ENCODE measurements around the gene HSPB6.
A peak's percentile ranks its signal among the peaks of the same experiment; 100 is the strongest.
"Not testable (repeated sequence)": the region's sequence is repeated elsewhere in the genome, so short reads cannot be mapped to it uniquely, and the experiment has no call there.

HSPB6 gene

DNA sequence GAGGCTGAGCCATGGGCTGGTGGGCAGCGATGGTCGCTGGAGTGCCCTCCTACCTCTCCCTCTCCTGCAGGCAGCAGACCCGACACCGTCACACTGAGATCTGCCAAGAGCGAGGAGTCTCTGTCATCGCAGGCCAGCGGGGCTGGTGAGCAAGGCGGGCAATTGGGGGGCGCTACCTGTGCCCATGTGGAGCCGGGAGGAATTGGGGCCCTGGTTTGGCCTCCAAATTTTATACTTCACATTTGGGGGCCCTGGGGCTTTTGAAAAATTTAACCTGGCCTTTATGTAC is 28.5 kb upstream of the HSPB6 start:
- no peak for DNase-seq

DNA sequence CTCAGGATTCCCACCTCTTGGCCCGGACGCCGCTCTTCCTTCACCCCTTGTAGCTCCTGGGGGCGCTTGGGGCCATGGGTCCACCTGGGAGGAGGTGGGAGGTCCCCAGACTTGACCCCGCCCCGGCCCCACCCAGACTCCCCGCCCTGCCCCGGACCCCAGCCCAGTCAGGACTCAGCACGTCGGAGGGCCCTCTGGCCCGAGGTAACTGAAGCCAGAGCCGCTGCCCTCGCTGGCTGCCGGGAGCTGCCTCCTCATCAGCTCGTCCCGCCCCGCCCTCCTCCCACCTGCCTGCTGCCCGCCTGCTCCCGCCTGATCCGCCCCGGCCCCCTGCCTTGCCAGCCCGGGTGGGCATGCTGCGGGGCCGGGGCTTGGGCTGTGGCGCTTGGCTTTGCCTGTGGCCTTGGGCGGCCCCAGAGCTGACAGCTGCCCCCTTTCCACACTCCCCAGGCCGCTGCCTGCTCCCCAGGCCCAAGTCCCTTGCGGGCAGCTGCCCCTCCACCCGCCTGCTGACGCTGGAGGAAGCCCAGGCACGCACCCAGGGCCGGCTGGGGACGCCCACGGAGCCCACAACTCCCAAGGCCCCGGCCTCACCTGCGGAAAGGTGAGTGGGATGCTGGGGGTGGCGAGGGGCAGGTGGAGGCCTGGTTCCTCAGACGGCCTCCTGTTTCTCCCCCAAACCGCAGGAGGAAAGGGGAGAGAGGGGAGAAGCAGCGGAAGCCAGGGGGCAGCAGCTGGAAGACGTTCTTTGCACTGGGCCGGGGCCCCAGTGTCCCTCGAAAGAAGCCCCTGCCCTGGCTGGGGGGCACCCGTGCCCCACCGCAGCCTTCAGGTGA is 27.9 kb upstream of the HSPB6 start:
- no peak for DNase-seq

DNA sequence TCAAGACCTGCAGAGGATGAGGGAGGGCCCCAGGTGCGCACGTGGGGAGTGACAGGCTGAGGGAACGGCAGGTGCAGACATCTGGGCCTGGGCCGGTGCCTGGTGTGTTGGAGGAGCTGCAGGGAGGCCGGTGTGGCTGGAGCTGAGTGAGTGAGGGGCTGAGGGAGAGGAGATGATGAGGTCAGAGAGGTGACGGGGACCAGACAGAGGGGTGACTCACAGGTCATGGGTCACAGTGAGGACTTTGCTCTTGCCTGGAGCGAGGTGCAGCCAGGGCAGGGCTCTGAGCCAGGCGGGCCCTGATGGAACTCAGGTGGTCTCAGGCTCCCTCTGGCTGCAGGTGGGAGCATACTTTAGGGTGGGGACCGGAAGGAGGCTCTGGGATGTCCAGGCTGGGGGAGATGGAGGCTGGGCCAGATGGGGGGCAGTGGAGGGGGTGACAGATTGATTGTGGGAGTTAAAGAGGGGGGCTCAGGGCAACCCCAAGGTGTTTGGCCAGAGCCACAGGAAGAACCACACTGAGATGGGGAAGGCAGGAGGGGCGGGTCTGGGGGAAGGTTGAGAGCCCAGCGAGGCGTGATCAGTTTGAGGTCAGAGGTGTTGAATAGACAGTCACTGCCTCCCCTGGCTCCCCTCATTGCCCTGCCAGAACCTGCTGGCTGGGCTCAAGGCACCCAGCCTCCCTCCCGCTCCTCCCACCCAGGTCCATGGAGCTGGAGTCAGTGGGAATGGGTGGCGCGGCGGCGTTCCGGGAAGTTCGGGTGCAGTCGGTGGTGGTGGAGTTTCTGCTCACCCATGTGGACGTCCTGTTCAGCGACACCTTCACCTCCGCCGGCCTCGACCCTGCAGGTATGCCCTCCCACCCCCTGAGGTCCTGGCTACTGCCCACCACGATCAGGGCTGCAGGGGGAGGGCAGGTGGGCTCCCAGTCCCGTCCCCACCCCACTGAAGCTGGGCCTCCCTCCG is 26.9 kb upstream of the HSPB6 start:
- no peak for DNase-seq

DNA sequence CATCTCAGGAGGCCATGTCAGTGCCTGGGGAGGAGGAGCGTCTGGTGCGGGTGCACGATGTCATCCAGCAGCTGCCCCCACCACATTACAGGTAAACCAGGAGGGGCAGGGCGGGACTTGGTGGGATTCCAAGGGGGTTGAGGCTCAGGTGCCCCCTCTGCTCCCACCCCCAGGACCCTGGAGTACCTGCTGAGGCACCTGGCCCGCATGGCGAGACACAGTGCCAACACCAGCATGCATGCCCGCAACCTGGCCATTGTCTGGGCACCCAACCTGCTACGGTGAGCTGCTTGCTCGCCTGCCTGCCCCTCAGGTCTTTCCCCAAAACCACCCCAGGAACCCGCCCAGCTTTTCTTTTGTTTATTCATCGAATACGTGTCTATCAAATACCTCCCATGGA is 25.8 kb upstream of the HSPB6 start:
- DNase-seq = no peak

DNA sequence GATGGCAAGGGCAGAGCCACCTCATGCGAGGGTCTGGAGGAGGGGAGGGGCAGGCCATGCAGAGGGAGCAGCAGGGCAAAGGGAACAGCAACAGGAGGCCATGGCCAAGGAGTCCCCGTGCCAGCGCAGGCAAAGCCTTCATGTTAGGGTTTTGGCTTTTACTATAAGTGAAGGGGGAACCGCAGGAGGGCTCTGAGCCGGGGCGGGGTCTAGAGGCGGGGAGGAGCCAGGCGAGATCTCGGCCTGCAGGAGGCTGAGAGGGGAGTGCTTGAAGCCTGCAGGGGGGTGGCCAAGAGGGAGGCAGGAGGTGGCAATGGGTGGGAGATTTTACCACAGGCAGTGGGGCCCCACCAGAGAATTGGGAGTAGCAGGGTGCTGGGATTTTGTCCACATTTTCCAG is 24.8 kb upstream of the HSPB6 start:
- no peak for DNase-seq

DNA sequence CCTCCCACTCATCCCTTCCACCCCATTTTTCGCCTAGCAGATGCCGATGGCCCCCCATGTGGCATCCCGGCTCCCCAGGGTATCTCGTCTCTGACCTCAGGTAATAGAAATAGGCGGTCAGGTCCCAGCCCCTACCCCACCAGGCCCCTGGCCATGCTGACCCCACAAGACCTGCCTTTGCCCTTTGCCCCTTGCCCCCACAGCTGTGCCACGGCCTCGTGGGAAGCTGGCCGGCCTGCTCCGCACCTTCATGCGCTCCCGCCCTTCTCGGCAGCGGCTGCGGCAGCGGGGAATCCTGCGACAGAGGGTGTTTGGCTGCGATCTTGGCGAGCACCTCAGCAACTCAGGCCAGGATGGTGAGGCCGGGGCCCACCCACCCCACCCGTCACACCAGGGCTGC is 23.9 kb upstream of the HSPB6 start:
- DNase-seq = no peak

DNA sequence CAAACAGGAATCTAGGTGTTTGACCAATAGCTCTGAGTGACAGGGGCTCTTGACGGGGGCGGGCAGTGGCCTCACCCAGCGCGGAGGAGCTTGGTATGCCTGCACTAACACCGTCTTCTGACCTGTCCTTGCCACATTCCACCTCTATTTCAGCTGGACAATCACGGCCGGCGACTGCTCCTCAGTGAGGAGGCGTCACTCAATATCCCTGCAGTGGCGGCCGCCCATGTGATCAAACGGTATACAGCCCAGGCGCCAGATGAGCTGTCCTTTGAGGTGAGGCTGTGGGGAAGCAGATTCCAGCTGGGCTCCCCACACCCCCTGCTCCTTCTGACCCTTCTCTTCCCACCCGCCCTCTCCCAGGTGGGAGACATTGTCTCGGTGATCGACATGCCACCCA is 23.2 kb upstream of the HSPB6 start:
- no peak for DNase-seq

DNA sequence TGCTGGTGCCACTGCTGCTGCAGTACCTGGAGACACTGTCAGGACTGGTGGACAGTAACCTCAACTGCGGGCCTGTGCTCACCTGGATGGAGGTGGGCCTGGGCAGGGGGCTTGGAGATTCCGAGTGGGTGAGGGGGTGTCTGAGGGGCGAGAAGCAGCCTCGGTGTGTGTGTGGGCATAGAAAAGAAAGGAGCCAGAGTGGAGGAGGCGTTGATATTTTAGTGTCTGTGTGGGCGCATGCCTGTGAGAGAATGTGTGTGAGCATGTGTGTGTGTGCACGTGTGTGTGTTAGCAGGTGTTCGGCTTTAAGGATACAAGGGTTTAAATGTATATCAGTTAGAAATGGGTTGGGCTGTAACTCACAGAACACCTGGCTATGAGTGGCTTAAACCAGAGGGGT is 22.2 kb upstream of the HSPB6 start:
- DNase-seq = no peak

DNA sequence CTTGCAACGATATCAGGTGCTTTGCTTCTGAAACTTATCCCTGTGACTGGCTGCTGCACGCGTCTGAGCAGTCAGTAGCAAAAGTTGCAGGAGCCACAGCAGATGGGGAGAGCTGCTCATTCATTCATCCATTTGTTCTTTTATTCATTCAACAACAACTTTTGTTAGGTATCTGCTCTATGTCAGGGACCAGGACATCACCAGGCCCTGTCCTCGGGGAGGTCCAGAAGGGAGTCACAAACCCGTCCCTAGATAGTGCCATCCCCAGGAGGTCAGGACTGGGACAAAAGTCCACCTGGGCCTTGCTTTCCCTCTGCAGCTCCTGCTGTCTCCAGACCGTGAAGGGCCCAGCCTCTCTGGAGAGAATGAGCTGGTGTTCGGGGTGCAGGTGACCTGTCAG is 21.1 kb upstream of the HSPB6 start:
- DNase-seq = no peak

DNA sequence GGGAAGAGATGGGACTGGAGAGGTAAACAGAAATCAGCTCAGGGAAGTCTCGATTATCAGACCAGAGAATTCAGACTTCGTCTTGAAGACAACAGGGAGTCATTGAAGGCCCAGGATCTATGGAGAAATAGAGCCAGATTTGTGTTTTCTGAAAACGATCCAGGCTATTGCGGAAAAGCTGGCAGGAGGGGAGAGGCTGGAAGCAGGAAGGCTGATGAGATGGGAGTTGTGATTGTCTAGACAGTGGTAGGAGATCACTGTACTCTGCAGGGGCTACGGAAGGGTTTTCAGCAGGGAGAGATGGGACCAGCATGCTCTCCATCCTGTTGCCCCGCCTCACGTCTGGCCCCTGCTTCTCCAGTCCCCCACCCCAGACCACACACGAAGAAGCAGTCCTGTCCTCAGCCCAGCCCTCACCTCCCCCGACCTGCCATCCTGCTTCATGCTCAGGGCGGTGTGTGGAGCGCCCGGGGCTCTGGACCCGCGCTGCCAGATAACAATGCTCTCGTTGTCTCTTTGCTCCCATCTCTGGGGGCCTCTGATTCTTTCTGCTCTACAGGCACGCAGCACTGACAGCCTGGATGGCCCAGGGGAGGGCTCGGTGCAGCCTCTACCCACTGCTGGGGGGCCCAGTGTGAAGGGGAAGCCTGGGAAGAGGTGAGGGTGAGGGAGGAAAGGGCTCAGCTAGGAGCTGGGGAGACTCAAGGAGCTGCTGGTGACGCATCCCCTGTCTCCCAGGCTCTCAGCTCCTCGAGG is 20.4 kb upstream of the HSPB6 start:
- DNase-seq = no peak

DNA sequence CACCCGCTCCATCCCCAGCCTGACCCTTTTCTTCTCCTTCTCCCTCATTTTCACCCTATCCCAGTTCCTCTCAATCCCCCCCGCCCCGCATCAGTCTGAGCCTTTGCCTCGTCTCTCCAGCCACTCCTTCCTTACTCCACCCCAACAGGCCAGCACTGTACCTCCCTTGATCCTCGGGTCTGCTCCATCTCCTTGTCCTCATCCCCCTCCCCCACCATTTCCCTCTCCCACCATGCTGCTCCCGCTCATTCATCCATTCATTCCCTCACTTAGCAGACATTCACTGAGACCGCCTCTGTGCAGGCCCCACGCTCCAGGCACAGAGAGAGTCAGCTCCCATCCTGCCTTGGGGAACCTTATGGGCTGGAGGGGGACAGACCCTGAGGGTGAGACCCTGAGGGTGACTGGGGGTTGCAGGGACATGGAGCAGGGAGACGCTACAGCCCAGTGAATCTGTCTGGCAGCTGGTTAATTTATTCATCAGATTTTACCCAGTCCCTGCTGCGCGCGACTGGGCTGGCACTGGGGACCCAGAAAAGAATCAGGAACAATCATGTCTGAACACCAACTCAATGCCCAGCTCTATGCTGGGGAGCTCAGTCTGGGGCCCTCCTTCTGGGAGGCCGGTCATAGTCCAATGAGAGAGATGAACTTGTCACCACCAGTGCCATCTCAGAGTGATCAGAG is 19.4 kb upstream of the HSPB6 start:
- no peak for DNase-seq

DNA sequence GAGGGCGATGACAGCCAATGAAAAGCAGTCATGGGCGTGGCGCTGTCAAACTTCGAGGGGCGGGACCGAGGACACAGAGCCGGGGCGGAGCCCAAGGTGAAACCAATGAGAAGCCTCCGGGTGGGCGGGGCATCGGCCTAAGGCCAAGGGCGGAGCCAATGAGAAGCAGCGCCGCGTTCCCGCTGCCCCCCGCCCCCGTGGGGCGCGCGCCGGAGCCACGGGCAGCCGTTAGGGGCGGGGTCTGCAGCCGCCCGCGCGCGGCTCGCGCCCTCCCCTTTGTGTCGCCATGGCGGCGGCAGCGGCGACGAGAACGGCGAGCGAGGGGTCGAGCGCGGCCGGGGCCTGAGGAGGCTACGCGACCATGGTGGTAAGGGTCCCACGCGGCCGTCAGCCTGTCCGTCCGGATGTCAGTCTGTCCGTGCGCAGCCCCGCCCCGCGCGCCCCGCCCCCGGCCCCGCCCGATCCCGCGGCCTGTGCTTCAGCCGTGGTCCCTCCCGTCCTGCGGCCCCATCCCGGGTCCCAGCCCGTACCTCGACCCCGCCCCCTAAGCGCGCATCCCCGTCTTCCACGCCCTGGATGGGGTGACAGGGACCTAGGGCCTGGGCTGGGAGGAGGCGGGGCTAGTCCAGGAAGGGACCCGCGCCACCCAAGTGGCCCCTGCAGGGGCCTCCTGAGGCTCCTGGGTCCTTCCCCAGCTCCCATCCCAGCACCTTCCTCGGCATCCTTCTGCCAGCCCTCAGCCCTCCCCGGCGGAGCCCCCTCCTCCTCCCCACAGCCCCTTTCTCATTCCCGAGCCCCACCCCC is 18.7 kb upstream of the HSPB6 start, which contains the start of gene ARHGAP33:
Gene ARHGAP33, plus strand, starts transcription at position 267 of the 804 bp plus-strand sequence. Its CDS starts 95 bp downstream, at position 362.
- peak; percentile 99 for DNase-seq

DNA sequence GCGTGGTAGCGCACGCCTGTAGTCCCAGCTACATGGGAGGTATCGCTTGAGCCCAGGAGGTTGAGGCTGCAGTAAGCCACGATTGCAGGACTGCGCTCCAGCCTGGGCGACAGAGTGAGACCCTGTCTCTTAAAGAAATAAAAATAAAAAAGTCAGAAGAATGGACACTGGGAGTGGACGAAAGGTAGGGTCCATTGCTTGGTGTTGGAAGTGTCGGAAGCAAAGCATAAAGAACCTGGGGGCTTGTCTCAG is 18.1 kb upstream of the HSPB6 start:
- DNase-seq = no peak

DNA sequence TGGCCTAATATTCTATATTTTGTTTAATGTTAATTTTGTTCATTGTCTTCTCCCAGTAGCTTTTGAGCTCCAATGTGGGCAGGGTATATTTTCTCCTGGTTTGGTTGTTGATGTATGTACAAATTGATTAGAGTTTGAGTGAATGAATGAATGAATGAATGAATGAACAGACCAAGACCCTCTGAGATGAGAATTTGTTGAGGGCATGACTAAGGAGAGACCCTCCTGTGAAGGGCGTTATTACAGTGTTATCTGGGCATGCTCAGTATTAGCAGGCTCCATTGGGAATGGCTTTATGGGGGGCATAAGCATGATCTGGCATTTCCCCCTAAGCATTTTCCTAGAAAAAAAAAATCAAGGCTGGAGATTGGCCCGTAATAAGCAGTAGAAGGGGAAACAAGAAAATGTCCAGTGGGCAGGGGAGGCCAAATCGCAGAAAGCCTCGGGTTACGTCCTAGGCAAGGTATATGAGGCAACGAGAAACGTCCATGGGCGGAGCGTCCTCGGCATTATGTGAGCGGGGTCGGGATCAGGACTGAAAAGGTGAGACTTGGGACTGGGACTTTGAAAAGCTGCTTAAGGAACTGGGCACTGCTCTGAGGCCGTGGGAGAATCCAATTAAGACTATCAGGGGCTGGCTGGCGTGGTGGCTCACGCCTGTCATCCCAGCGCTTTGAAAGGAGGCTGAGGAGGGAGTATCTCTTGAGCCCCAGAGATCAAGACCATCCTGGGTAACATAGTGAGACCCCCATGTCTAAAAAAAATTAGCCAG is 17.6 kb upstream of the HSPB6 start:
- DNase-seq = no peak

DNA sequence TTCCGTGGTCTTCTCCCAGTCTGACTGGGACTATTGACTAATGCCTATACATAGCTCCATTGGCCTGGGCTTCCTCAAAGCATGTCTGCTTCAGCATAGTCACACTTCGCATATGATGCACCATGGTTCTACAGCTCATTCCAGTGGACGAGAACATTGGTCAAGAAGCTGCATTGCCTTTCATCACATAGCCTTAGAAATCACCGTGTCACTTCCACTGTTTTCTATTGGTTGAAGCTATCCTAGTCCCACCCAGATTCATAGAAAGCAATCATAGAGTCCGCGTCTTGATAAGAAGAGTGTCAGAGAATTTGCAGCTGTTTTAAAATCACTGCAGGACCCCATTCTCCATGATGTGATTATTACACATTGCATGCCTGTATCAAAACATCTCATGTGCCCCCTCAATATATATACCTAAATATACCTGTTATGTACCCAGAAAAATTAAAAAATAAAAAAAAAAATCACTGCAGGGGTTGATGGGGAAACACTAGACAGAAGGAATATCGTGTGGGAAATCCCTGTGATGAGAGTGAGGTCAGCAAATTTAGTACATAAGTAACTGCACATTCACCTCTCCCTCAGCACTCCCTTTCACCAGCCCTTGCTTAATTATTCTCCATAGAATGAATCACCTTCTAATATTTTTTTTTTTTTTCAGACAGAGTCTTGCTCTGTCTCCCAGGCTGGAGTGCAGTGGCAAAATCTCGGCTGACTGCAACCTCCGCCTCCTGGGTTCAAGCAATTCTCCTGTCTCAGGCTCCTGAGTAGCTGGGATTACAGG is 16.4 kb upstream of the HSPB6 start:
- DNase-seq = no peak

DNA sequence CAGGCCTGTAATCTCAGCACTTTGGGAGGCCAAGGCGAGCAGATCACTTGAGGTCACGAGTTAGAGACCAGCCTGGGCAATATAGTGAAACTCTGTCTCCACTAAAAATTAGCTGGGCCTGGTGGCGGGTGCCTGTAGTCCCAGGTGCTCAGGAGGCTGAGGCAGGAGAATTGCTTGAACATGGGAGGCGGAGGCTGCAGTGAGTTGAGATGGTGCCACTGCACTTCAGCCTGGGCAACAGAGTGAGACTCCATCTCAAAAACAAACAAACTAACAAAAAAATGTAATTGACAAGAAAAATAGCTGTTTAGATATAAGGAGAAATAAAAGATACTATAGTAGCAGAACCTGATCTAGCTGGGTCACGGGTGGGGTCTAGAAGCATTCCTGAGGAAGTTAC is 15.5 kb upstream of the HSPB6 start:
- not testable (repeated sequence) for DNase-seq

DNA sequence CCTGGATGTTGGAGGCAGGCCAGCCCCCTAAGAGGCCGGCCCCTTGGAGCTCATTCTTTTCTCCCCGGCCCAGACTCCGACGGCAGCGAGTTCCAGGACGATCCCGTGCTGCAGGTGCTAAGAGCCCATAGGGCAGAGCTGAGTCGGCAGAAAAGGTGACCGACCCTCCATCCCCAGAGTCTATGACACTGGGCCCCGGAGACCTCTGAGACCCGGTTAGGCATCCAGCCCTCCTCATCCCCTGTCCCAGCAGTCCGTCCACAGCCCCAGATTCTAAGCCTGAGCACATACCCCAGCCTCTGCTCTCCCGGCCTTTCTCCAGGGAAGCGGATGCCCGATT is 11.2 kb upstream of the HSPB6 start:
- DNase-seq = no peak

DNA sequence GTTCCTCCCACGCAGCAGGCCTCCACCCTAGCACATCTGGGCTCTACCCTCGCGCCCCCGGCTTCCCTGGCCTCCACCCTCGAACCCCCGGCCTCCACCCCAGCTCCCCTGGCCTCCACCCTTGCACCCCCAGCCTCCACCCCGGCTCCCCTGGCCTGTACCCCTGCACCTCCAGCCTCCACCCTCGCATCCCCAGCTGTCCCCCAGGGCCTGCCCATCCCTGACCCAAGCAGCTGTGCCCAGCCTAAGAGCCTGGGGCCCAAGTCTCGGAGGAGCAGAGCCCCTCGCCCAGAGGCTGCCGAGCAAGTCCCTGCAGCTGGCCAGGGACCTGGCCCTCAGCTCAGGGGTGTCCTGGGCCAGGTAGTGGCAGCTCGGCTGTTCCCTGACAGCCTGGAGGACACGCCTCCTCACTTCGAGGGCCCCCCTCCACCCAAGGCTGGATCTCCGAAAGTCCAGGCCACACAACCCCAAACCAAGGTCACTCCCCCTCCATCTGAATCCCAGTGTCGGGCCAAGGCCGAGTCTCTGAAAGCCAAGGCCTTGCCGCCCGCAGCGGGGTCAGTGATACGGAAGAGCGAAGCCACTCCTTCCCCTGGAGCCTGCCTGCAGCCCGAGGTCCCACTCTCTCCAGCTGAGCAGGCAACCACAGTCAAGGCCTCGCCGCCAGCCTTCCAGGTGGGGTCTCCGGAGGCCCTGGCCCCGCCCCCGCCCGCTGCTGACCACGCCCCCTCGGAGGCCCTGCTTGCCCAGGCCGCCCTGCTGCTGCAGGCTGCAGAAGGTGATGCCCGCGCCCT is 10.7 kb upstream of the HSPB6 start:
- DNase-seq = no peak

DNA sequence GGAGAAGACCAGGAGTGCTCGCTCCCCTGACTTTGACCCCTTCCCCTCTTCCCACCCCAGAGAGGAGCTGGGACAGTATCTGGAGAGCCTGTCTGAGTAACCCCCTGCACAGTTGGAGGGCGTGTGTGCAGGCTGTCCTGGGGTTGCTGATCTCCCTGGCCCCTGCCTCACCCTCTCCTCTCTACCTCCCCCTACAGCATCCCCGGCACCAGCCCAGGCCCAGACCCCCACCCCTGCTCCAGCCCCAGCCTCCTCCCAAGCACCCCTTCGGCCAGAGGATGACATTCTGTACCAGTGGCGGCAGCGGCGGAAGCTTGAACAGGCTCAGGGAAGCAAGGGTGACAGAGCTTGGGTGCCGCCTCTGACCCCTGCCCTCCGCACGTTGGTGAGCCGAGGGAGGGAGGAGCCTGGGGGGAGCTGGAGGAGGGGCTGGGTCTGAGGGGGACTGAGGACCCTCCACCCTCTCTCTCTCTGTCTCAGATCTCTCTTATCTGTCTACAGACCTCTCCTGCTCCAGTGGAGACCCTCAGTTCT is 9.8 kb upstream of the HSPB6 start:
- DNase-seq = no peak

Measured in NCI-H1436 (cell line).